COLO668 (cell line): ENCODE measurements around the gene TUT7.
"Not testable (repeated sequence)": the region's sequence is repeated elsewhere in the genome, so short reads cannot be mapped to it uniquely, and the experiment has no call there.

ENCODE experiments used
- DNase-seq: peaks from one replicate; lab custom pipeline; 2025; ENCODE audit not compliant: unreplicated experiment; lab: John Stamatoyannopoulos, UW

The TUT7 gene

GRCh38 chr9:86304236-86304730, 49.9 kb downstream of the TUT7 start:
- DNase-seq = no peak

GRCh38 chr9:86303316-86303975, 50.8 kb downstream of the TUT7 start:
- DNase-seq = no peak

- DNase-seq = no peak
These were observed 52.5 kb downstream of the TUT7 start for GRCh38 chr9:86301686-86302085.

GRCh38 chr9:86300701-86301100, 53.5 kb downstream of the TUT7 start:
- DNase-seq = no peak

GRCh38 chr9:86298873-86299272, 55.3 kb downstream of the TUT7 start:
- DNase-seq = no peak

GRCh38 chr9:86290341-86290740, 63.9 kb downstream of the TUT7 start:
- not testable (repeated sequence) for DNase-seq

- no peak for DNase-seq
These were observed 65.6 kb downstream of the TUT7 start for GRCh38 chr9:86288499-86289198.

- DNase-seq = no peak
These were observed 67.2 kb downstream of the TUT7 start for GRCh38 chr9:86287013-86287412.

- no peak for DNase-seq
These were observed 67.9 kb downstream of the TUT7 start for GRCh38 chr9:86286278-86286677.

- DNase-seq = no peak
These were observed 68.9 kb downstream of the TUT7 start for GRCh38 chr9:86285261-86285660.

- no peak for DNase-seq
These were observed 71.2 kb downstream of the TUT7 start for GRCh38 chr9:86282979-86283535.

GRCh38 chr9:86282077-86282978, 71.9 kb downstream of the TUT7 start, which contains the start of gene ISCA1:
TSS of gene ISCA1 (minus strand) at chr9:86282538. CDS start at chr9:86282458, 80 bp downstream.
- peak; percentile 97 for DNase-seq

GRCh38 chr9:86281593-86282076, 72.6 kb downstream of the TUT7 start:
- DNase-seq = no peak

- no peak for DNase-seq
These were observed 73.6 kb downstream of the TUT7 start for GRCh38 chr9:86280580-86280979.

GRCh38 chr9:86279839-86280238, 74.4 kb downstream of the TUT7 start:
- DNase-seq = no peak

GRCh38 chr9:86277072-86277471, 77.1 kb downstream of the TUT7 start:
- DNase-seq = no peak

- DNase-seq = no peak
These were observed 78.2 kb downstream of the TUT7 start for GRCh38 chr9:86275962-86276361.

- DNase-seq = no peak
These were observed 79.2 kb downstream of the TUT7 start for GRCh38 chr9:86274821-86275643.

- no peak for DNase-seq
These were observed 82.0 kb downstream of the TUT7 start for GRCh38 chr9:86272221-86272620.

GRCh38 chr9:86263876-86264275, 90.3 kb downstream of the TUT7 start:
- no peak for DNase-seq
